ENCODE results near the gene ANP32B.

- no peak for TF ChIP-seq EZH2 (IDR thresholded peaks at IDR 0.05; ENCODE audit: low read length, unreplicated experiment)
- no peak for TF ChIP-seq CTCF (conservative IDR thresholded peaks at IDR 0.05; ENCODE audit: low read depth, low read length)
These were observed 9.1 kb downstream of the ANP32B start for GRCh38 chr9:97992219-97992618.
